ENCODE measurements around the gene MBD5.

- TF ChIP-seq EZH2phosphoT487 (IDR thresholded peaks at IDR 0.05; ENCODE audit: low read depth) = no peak
- no peak for TF ChIP-seq CTCF (IDR thresholded peaks at IDR 0.05; ENCODE audit: low read depth, low read length)
These were observed 21.3 kb downstream of the MBD5 start for GRCh38 chr2:148042219-148042618.

Data from OCI-LY3 (cell line).